AG10803 (cell line): ENCODE results near the gene GALNT2.
A peak's percentile ranks its signal among the peaks of the same experiment; 100 is the strongest.

ENCODE experiments used
- DNase-seq: peaks from one replicate; pipeline ENCODE4 v3.0.0; 2010; ENCODE audit warnings: low read depth
- H3K4me3 ChIP-seq: 2 replicates; pipeline ENCODE4 v1.5.1; 2011; ENCODE audit warnings: mild to moderate bottlenecking, low read length, control low read depth
- CTCF ChIP-seq: conservative IDR thresholded peaks from 2 replicates; pipeline ENCODE4 v1.5.1; 2011; ENCODE audit warnings: mild to moderate bottlenecking, low read length, control low read depth, inconsistent platforms

The GALNT2 gene

GRCh38 chr1:230070321-230071208 is 3.5 kb downstream of the GALNT2 start:
- TF ChIP-seq CTCF, result no peak
- no peak for DNase-seq
- H3K4me3 ChIP-seq, result no peak overlapping the region

- no peak overlapping the region for H3K4me3 ChIP-seq
- no peak for DNase-seq
- TF ChIP-seq CTCF, result no peak
These were observed 4.3 kb downstream of the GALNT2 start for GRCh38 chr1:230071316-230071715.

GRCh38 chr1:230072296-230072695 is 5.3 kb downstream of the GALNT2 start:
- no peak overlapping the region for H3K4me3 ChIP-seq

GRCh38 chr1:230072866-230073265 is 5.8 kb downstream of the GALNT2 start:
- no peak for DNase-seq
- H3K4me3 ChIP-seq, result no peak overlapping the region
- no peak for TF ChIP-seq CTCF

More at GRCh38 chr1:230072296-230072695, 5.3 kb downstream of the GALNT2 start:
- DNase-seq, result no peak
- TF ChIP-seq CTCF, result no peak

GRCh38 chr1:230073371-230074035 is 6.5 kb downstream of the GALNT2 start:
- no peak overlapping the region for H3K4me3 ChIP-seq
- no peak for TF ChIP-seq CTCF
- peak; percentile 37 for DNase-seq

GRCh38 chr1:230074270-230074669 is 7.2 kb downstream of the GALNT2 start:
- H3K4me3 ChIP-seq, result no peak overlapping the region
- no peak; the same call in 1 of the 2 replicates for TF ChIP-seq CTCF
- DNase-seq, result no peak
